ENCODE data around the gene ASCL5. TPM values are rescaled to one million over a fixed set of nuclear protein-coding genes. Genes with fewer than 3 reads are reported as not detected.

The ASCL5 gene
- total and polyA plus RNA-seq, 2 of the 13 experiments (the other 11 are each of a cell fraction or from before 2014, with no cell fraction given), result not detected

GRCh38 chr1:201134405-201134804, 7.4 kb upstream of the ASCL5 start:
- no peak overlapping the region for H3K4me3 ChIP-seq (replicated peaks in 1 of 3; ENCODE audit: insufficient read depth in 1 of 3, low read depth in 2 of 3, low read length in 3 of 3)
- intact Hi-C loops (cut with micrococcal nuclease; ENCODE audit: unreplicated experiment) (no loop called here), in situ Hi-C loops (cut with HindIII; ENCODE audit: extremely low pct_ligation_motif_present, low pct_unique_long_range_greater_than_20kb) (no loop called here)
- H2AFZ ChIP-seq (ENCODE audit: low read length), result no peak overlapping the region
- H3K4me1 ChIP-seq (ENCODE audit: insufficient read depth, low read length), result no peaks in the 10 kb centered on the region
- no peaks in the 10 kb centered on the region for H4K20me1 ChIP-seq (ENCODE audit: insufficient read depth, low read length)
- WGBS (ENCODE audit: low lambda C conversion rate), result 82% methylated on average over 6 of the region's 6 CpGs
- CTCF ChIA-PET (ENCODE audit: low intra/inter-chr PET ratio, low total read pairs), result no interaction called here
- H3K36me3 ChIP-seq (replicated peaks in 1 of 2; ENCODE audit: control insufficient read depth in 1 of 2, insufficient read depth in 2 of 2, low read length in 2 of 2), result peaks cover 9 to 40% of the 10 kb centered on the region in 2 experiments
- ATAC-seq, result peak; percentile 57
- H3K9me3 ChIP-seq (ENCODE audit: low read length), result no peaks in the 10 kb centered on the region
- BruUV-seq (replicated peaks), result no TSS peak
- H3K9ac ChIP-seq (ENCODE audit: insufficient read depth, low read depth, low read length), result no peak overlapping the region
- H3K79me2 ChIP-seq (ENCODE audit: insufficient read depth, low read length), result no peaks in the 10 kb centered on the region
- POLR2A ChIA-PET, result no interaction called here
- DNase-seq (ENCODE audit: low spot score), result no peak
- no peak for FAIRE-seq
- no peaks in the 10 kb centered on the region; a peak in 1 of 5 replicates for H3K27me3 ChIP-seq (ENCODE audit: control insufficient read depth in 1 of 2, insufficient read depth in 2 of 2, low read length in 2 of 2)
- TF ChIP-seq ZNF207 (IDR thresholded peaks at IDR 0.05; ENCODE audit: borderline replicate concordance) (no peak), TRIM24 (CRISPR knock-in tag; IDR thresholded peaks at IDR 0.05) (no peak), EZH2 (conservative IDR thresholded peaks at IDR 0.05; ENCODE audit: low read depth, low read length) (no peak), KIAA2018 (CRISPR knock-in tag; IDR thresholded peaks at IDR 0.05; ENCODE audit: borderline replicate concordance) (no peak), ZNF550 (CRISPR knock-in tag; IDR thresholded peaks at IDR 0.05; ENCODE audit: borderline replicate concordance) (no peak), KLF6 (CRISPR knock-in tag; IDR thresholded peaks at IDR 0.05) (no peak), ERF (CRISPR knock-in tag; IDR thresholded peaks at IDR 0.05) (no peak), ZBTB33 (CRISPR knock-in tag; IDR thresholded peaks at IDR 0.05) (0 out of 2 replicates have a peak, but pooled peaks have one; percentile 41)
- no peak overlapping the region for H3K4me2 ChIP-seq (ENCODE audit: low read depth, low read length)
- H3K27ac ChIP-seq (ENCODE audit: extremely low read length, insufficient read depth, low read length), result no peak overlapping the region
